ENCODE measurements around the gene TRIM10. TPM values are rescaled to one million over a fixed set of nuclear protein-coding genes. Genes with fewer than 3 reads are reported as not detected.

The TRIM10 gene
- total and polyA plus RNA-seq, 10 of the 15 experiments (the other 5 are each of a cell fraction or from before 2014, with no cell fraction given) = 0.01 TPM; not detected in 9

DNA sequence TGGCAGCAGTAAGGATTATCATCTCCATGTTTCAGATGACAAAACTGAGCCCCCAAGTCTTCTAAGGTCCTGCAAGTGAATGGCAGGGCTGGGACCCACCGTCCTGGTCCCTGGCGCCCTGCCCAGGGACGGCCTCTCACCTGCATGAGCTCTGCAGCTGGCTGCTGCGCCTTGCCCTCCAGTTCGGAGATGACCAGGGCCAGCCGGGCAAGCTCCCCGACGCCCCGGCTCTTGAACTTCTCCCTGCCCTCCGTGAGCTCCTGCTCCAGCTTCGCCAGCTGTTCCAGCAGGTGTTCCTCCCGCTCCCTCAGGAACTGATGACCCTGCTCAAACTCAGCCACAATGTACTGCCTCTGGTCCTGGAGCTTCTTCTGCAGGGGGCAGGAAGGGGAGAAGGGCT lies 35.4 kb upstream of the TRIM10 start:
- Histone ChIP-seq H3K27me3 (replicated peaks in 1 of 2; ENCODE audit: control insufficient read depth in 2 of 2, insufficient read depth in 2 of 2, low read length in 1 of 2) (no peaks in the 10 kb centered on the region), H3K4me1 (ENCODE audit: control insufficient read depth, insufficient read depth, low read length) (peaks cover 12% of the 10 kb centered on the region), H3K9ac (ENCODE audit: control insufficient read depth, insufficient read depth, low read length) (no peak overlapping the region), H3K79me2 (ENCODE audit: control insufficient read depth, insufficient read depth, low read length) (peaks cover 9% of the 10 kb centered on the region), H4K20me1 (ENCODE audit: control insufficient read depth, insufficient read depth) (peaks cover 9% of the 10 kb centered on the region; the same call in 1 of the 2 replicates), H3K36me3 (ENCODE audit: control insufficient read depth in 2 of 2, insufficient read depth in 2 of 2, low read length in 1 of 2) (peaks cover 37 to 44% of the 10 kb centered on the region in 2 experiments), H3K9me3 (replicated peaks; ENCODE audit: control insufficient read depth, insufficient read depth, low read length) (no peaks in the 10 kb centered on the region), H2AFZ (ENCODE audit: control insufficient read depth, low read depth, low read length) (no peak overlapping the region), H3K4me3 (no peak overlapping the region), H3K27ac (ENCODE audit: control insufficient read depth, insufficient read depth) (no peak overlapping the region), H3K4me2 (ENCODE audit: control insufficient read depth, insufficient read depth) (no peak overlapping the region)
- CTCF ChIA-PET = interaction anchor here (0.6 to 0.9 kb wide), 3 partner anchors 23 to 593 kb away, joined by 3 read pairs; no protein-coding TSS in a partner anchor
- 98% methylated on average over 12 of the region's 12 CpGs for WGBS (ENCODE audit: insufficient coverage, insufficient replicate concordance, low lambda C conversion rate, missing lambda C conversion rate)
- POLR2A ChIA-PET = interaction anchor here (0.6 kb wide), 1 partner anchor 515 kb away, joined by 3 read pairs; the partner anchor contains the start of gene ZFP57
- SMC1A ChIA-PET (ENCODE audit: uncharacterized antibody, unreplicated experiment) = interaction anchor here (0.7 kb wide), 2 partner anchors 207 to 847 kb away, joined by 3 read pairs; no protein-coding TSS in a partner anchor
- FAIRE-seq (no peak), DNase-seq (ENCODE audit: low read depth, low spot score) (no peak), ATAC-seq (no peak)
- TF ChIP-seq MTA3 (IDR thresholded peaks at IDR 0.05; ENCODE audit: borderline replicate concordance, low read length) (no peak), HCFC1 (IDR thresholded peaks at IDR 0.05; ENCODE audit: low read length) (no peak)
- RAD21 ChIA-PET (ENCODE audit: unreplicated experiment) = no interaction called here
- BruUV-seq (replicated peaks) = no TSS peak
- in situ Hi-C loops (cut with MboI) (no loop called here), intact Hi-C loops (cut with micrococcal nuclease; ENCODE audit: unreplicated experiment) (no loop called here)

DNA sequence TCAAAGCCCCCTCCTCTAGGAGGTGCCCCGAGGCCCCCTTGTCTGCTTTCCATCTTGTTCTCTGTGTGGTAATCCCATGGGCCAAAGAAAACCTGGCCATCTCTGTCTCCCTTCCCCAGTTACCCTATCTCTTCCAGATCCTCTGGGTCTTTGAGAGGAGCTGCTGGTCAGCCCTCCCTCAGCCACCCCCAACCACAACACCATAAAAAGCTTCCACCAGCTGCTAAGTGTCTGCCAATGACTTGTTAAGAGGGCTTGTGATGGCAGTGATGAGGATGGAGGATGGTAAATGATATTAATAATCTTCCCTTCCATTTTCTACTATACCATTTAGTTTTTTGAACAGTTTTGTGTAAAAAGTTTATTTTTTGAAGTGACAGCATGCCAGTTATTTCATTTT lies 34.9 kb upstream of the TRIM10 start:
- in situ Hi-C loops (cut with MboI) = no loop called here
- RAD21 ChIA-PET (ENCODE audit: unreplicated experiment) = no interaction called here
- SMC1A ChIA-PET (ENCODE audit: uncharacterized antibody, unreplicated experiment) = interaction anchor here (0.7 kb wide), 2 partner anchors 207 to 846 kb away, joined by 3 read pairs; no protein-coding TSS in a partner anchor
- no peak for DNase-seq (ENCODE audit: low read depth, low spot score)
- CTCF ChIA-PET = interaction anchor here (0.9 kb wide), 1 partner anchor 31 kb away, joined by 3 read pairs; no protein-coding TSS in a partner anchor
- 92% methylated on average over 1 of the region's 1 CpG for WGBS (ENCODE audit: insufficient coverage, insufficient replicate concordance, low lambda C conversion rate, missing lambda C conversion rate)
- no TSS peak for BruUV-seq (replicated peaks)
- Histone ChIP-seq H3K36me3 (ENCODE audit: control insufficient read depth in 2 of 2, insufficient read depth in 2 of 2, low read length in 1 of 2) (peaks cover 37 to 44% of the 10 kb centered on the region in 2 experiments), H3K27me3 (replicated peaks in 1 of 2; ENCODE audit: control insufficient read depth in 2 of 2, insufficient read depth in 2 of 2, low read length in 1 of 2) (no peaks in the 10 kb centered on the region), H3K27ac (ENCODE audit: control insufficient read depth, insufficient read depth) (no peak overlapping the region), H3K79me2 (ENCODE audit: control insufficient read depth, insufficient read depth, low read length) (peaks cover 7% of the 10 kb centered on the region), H3K4me1 (ENCODE audit: control insufficient read depth, insufficient read depth, low read length) (peaks cover 8% of the 10 kb centered on the region), H3K9ac (ENCODE audit: control insufficient read depth, insufficient read depth, low read length) (no peak overlapping the region), H3K4me3 (no peak overlapping the region), H4K20me1 (ENCODE audit: control insufficient read depth, insufficient read depth) (peaks cover 9% of the 10 kb centered on the region; the same call in 1 of the 2 replicates), H3K4me2 (ENCODE audit: control insufficient read depth, insufficient read depth) (no peak overlapping the region), H3K9me3 (replicated peaks; ENCODE audit: control insufficient read depth, insufficient read depth, low read length) (no peaks in the 10 kb centered on the region), H2AFZ (ENCODE audit: control insufficient read depth, low read depth, low read length) (no peak overlapping the region)
- ATAC-seq = no peak
- TF ChIP-seq EGR1 (IDR thresholded peaks at IDR 0.05; ENCODE audit: borderline replicate concordance in 1 of 2, low read depth in 2 of 2, low read length in 2 of 2) (no peak), CBFB (IDR thresholded peaks at IDR 0.05; ENCODE audit: low read depth) (no peak), MEF2B (IDR thresholded peaks at IDR 0.05; ENCODE audit: partially characterized antibody, poor library complexity, severe bottlenecking) (no peak)
- no peak for FAIRE-seq
- intact Hi-C loops (cut with micrococcal nuclease; ENCODE audit: unreplicated experiment) = no loop called here
- POLR2A ChIA-PET = interaction anchor here (0.6 kb wide), 1 partner anchor 515 kb away, joined by 3 read pairs; the partner anchor contains the start of gene ZFP57
